SK-N-SH treated with all-trans-retinoic acid at 6 μM for 48 hours (cell line): ENCODE results near the gene SRPK2.

Source experiments
- ATAC-seq: fragments of 200-7000 bp; cut with Tn5 transposase; 3 replicates; pipeline ENCODE4 v1.9.1; 2020; ENCODE audit warnings: mild to moderate bottlenecking, moderate library complexity
- ARNTL ChIP-seq: fragments of 450-650 bp; formaldehyde crosslinking; IDR thresholded peaks from 2 replicates; pipeline ENCODE4 v1.5.0; 2020; ENCODE audit warnings: low read depth, mild to moderate bottlenecking, moderate library complexity, borderline replicate concordance
- BACH2 ChIP-seq: fragments of 250-450 bp; sonication (Bioruptor Pico); IDR thresholded peaks from 2 replicates; pipeline ENCODE4 v1.9.0; 2021; ENCODE audit warnings: mild to moderate bottlenecking, borderline replicate concordance
- CREB5 ChIP-seq: fragments of 250-450 bp; sonication (Bioruptor Pico); IDR thresholded peaks from 2 replicates; pipeline ENCODE4 v1.5.1; 2020; ENCODE audit warnings: low read depth, mild to moderate bottlenecking, moderate library complexity
- CSDC2 ChIP-seq: fragments of 250-450 bp; sonication (Bioruptor Pico); IDR thresholded peaks from 2 replicates; pipeline ENCODE4 v1.5.0; 2020; ENCODE audit warnings: mild to moderate bottlenecking, moderate library complexity
- CSRNP3 ChIP-seq: fragments of 250-450 bp; sonication (Bioruptor Pico); IDR thresholded peaks from 2 replicates; pipeline ENCODE4 v1.5.1; 2021; ENCODE audit warnings: mild to moderate bottlenecking, moderate library complexity
- ESRRG ChIP-seq: fragments of 250-450 bp; sonication (Bioruptor Pico); IDR thresholded peaks from 2 replicates; pipeline ENCODE4 v1.6.1; 2021; ENCODE audit warnings: mild to moderate bottlenecking
- GLIS3 ChIP-seq: fragments of 250-450 bp; sonication (Bioruptor Pico); IDR thresholded peaks from 2 replicates; pipeline ENCODE4 v1.5.0; 2020; ENCODE audit warnings: mild to moderate bottlenecking, moderate library complexity
- ISL1 ChIP-seq: fragments of 250-450 bp; sonication (Bioruptor Pico); IDR thresholded peaks from 2 replicates; pipeline ENCODE4 v2.1.2; 2022; ENCODE audit warnings: mild to moderate bottlenecking, moderate library complexity
- OSR1 ChIP-seq: fragments of 250-450 bp; sonication (Bioruptor Pico); IDR thresholded peaks from 2 replicates; pipeline ENCODE4 v1.8.0; 2022; ENCODE audit warnings: moderate library complexity, mild to moderate bottlenecking, inconsistent platforms
- PATZ1 ChIP-seq: fragments of 250-450 bp; sonication (Bioruptor Pico); IDR thresholded peaks from 2 replicates; pipeline ENCODE4 v1.8.0; 2020; ENCODE audit warnings: mild to moderate bottlenecking, moderate library complexity, borderline replicate concordance
- POU6F1 ChIP-seq: fragments of 250-450 bp; sonication (Bioruptor Pico); IDR thresholded peaks from 2 replicates; pipeline ENCODE4 v1.8.0; 2021; ENCODE audit warnings: low read depth, mild to moderate bottlenecking, moderate library complexity, borderline replicate concordance
- PPARA ChIP-seq: fragments of 250-450 bp; sonication (Bioruptor Pico); IDR thresholded peaks from 2 replicates; pipeline ENCODE4 v1.5.0; 2020; ENCODE audit warnings: mild to moderate bottlenecking, borderline replicate concordance
- RARB ChIP-seq: fragments of 250-450 bp; sonication (Bioruptor Pico); IDR thresholded peaks from 2 replicates; pipeline ENCODE4 v1.8.0; 2021; ENCODE audit warnings: mild to moderate bottlenecking, moderate library complexity
- SNAI2 ChIP-seq: fragments of 250-450 bp; sonication (Bioruptor Pico); IDR thresholded peaks from 2 replicates; pipeline ENCODE4 v1.5.0; 2020; ENCODE audit warnings: mild to moderate bottlenecking, moderate library complexity
- TCF4 ChIP-seq: fragments of 250-450 bp; sonication (Bioruptor Pico); IDR thresholded peaks from 2 replicates; pipeline ENCODE4 v1.8.0; 2021; ENCODE audit warnings: mild to moderate bottlenecking, moderate library complexity, borderline replicate concordance
- TOX ChIP-seq: fragments of 250-450 bp; sonication (Bioruptor Pico); IDR thresholded peaks from 2 replicates; pipeline ENCODE4 v1.8.0; 2021; ENCODE audit warnings: mild to moderate bottlenecking, moderate library complexity, borderline replicate concordance
- TSHZ2 ChIP-seq: fragments of 250-450 bp; sonication (Bioruptor Pico); IDR thresholded peaks from 2 replicates; pipeline ENCODE4 v1.5.0; 2020; ENCODE audit warnings: mild to moderate bottlenecking, moderate library complexity
- ZFP30 ChIP-seq: fragments of 450-650 bp; formaldehyde crosslinking; IDR thresholded peaks from 2 replicates; pipeline ENCODE4 v1.5.0; 2022; ENCODE audit warnings: mild to moderate bottlenecking, moderate library complexity
- ZNF70 ChIP-seq: fragments of 450-650 bp; formaldehyde crosslinking; IDR thresholded peaks from 2 replicates; pipeline ENCODE4 v1.5.0; 2020; ENCODE audit warnings: mild to moderate bottlenecking, moderate library complexity
- ZNF8 ChIP-seq: fragments of 450-650 bp; formaldehyde crosslinking; IDR thresholded peaks from 2 replicates; pipeline ENCODE4 v1.5.0; 2020; ENCODE audit warnings: mild to moderate bottlenecking, moderate library complexity

SRPK2 gene

GRCh38 chr7:105376908-105377533 is 11.7 kb downstream of the SRPK2 start (continued):
- no peak for TF ChIP-seq ARNTL (CRISPR knock-in tag)

GRCh38 chr7:105369944-105370343 is 18.8 kb downstream of the SRPK2 start:
- peak; percentile 32; the same call in 2 of the 3 replicates for ATAC-seq
- TF ChIP-seq ZNF70 (CRISPR knock-in tag) (no peak), ISL1 (CRISPR knock-in tag) (no peak), PATZ1 (CRISPR knock-in tag) (no peak), CSDC2 (no peak), CSRNP3 (CRISPR knock-in tag) (no peak), TCF4 (no peak)

- ATAC-seq, result no peak
- TF ChIP-seq TSHZ2 (no peak), SNAI2 (CRISPR knock-in tag) (no peak), ZFP30 (no peak), TCF4 (no peak), GLIS3 (CRISPR knock-in tag) (no peak), ARNTL (CRISPR knock-in tag) (no peak), ISL1 (CRISPR knock-in tag) (no peak), TOX (CRISPR knock-in tag) (no peak), POU6F1 (no peak), ESRRG (CRISPR knock-in tag) (no peak)
These were observed 21.3 kb downstream of the SRPK2 start for GRCh38 chr7:105367458-105367857.

GRCh38 chr7:105365541-105366534 is 22.9 kb downstream of the SRPK2 start:
- TF ChIP-seq TCF4, result no peak
- TF ChIP-seq, all 23 proteins: peak for 0
- no peak for ATAC-seq

GRCh38 chr7:105364684-105365083 is 24.0 kb downstream of the SRPK2 start:
- ATAC-seq, result no peak
- TF ChIP-seq ZNF8 (CRISPR knock-in tag), result no peak
- TF ChIP-seq TOX (CRISPR knock-in tag), result no peak
- TF ChIP-seq SNAI2 (CRISPR knock-in tag), result no peak
- no peak for TF ChIP-seq CSRNP3 (CRISPR knock-in tag)
- no peak for TF ChIP-seq PATZ1 (CRISPR knock-in tag)
- no peak for TF ChIP-seq PPARA (CRISPR knock-in tag)
- no peak for TF ChIP-seq OSR1 (CRISPR knock-in tag)
- TF ChIP-seq RARB (CRISPR knock-in tag), result no peak
- TF ChIP-seq BACH2 (CRISPR knock-in tag), result no peak
- TF ChIP-seq CREB5 (CRISPR knock-in tag), result no peak
- no peak for TF ChIP-seq ARNTL (CRISPR knock-in tag)
